ENCODE measurements around the gene CAMK2D.

GRCh38 chr4:113410686-113411085 lies 350.9 kb downstream of the CAMK2D start:
- TF ChIP-seq POLR2AphosphoS5 (IDR thresholded peaks at IDR 0.05) (no peak), CTCF (IDR thresholded peaks at IDR 0.05 in 8 of 11, conservative IDR thresholded peaks at IDR 0.05 in 3 of 11) (no peak)
